Smooth muscle cell (in vitro differentiated cells): ENCODE measurements around the gene CAB39L. TPM values are rescaled to one million over a fixed set of nuclear protein-coding genes. Genes with fewer than 3 reads are reported as not detected.

Experiments used
- DNase-seq: peaks from one replicate; lab custom pipeline; 2025; ENCODE audit not compliant: unreplicated experiment; lab: John Stamatoyannopoulos, UW
- H2AFZ ChIP-seq: fragments of 200-600 bp; sonication (generic); 2 replicates; pipeline ENCODE4 v1.6.0; 2016; ENCODE audit warnings: antibody characterized with exemption, low read depth, mild to moderate bottlenecking
- H3F3A ChIP-seq: fragments of 200-600 bp; sonication (generic); 2 replicates; pipeline ENCODE4 v1.6.0; 2017; ENCODE audit warnings: antibody characterized with exemption, low read depth
- H3K27ac ChIP-seq: fragments of 200-600 bp; sonication (generic); 2 replicates; pipeline ENCODE4 v1.5.1; 2016; ENCODE audit warnings: low read depth, mild to moderate bottlenecking
- H3K27me3 ChIP-seq: fragments of 200-600 bp; sonication (generic); 2 replicates; pipeline ENCODE4 v1.6.1; 2016; ENCODE audit warnings: low read depth, mild to moderate bottlenecking
- H3K36me3 ChIP-seq: fragments of 200-600 bp; sonication (generic); 2 replicates; pipeline ENCODE4 v1.5.1; 2016; ENCODE audit warnings: low read depth
- H3K4me1 ChIP-seq: fragments of 200-600 bp; sonication (generic); 2 replicates; pipeline ENCODE4 v1.5.1; 2016; ENCODE audit warnings: low read depth
- H3K4me2 ChIP-seq: fragments of 200-600 bp; sonication (generic); 2 replicates; pipeline ENCODE4 v1.6.0; 2016; ENCODE audit warnings: mild to moderate bottlenecking
- H3K4me3 ChIP-seq: fragments of 200-600 bp; sonication (generic); 2 replicates; pipeline ENCODE4 v1.5.1; 2016; ENCODE audit warnings: mild to moderate bottlenecking
- H3K79me2 ChIP-seq: fragments of 200-600 bp; sonication (generic); 2 replicates; pipeline ENCODE4 v1.6.0; 2016; ENCODE audit warnings: low read depth, mild to moderate bottlenecking
- H3K9ac ChIP-seq: fragments of 200-600 bp; sonication (generic); 2 replicates; pipeline ENCODE4 v1.6.0; 2016; ENCODE audit warnings: low read depth
- H3K9me3 ChIP-seq: fragments of 200-600 bp; sonication (generic); replicated peaks from 2 replicates; pipeline ENCODE4 v1.5.1; 2016; ENCODE audit warnings: low read depth
- H4K20me1 ChIP-seq: fragments of 200-600 bp; sonication (generic); 2 replicates; pipeline ENCODE4 v1.6.0; 2016; ENCODE audit warnings: low read depth
- WGBS: methylation state at CpG from one replicate; pipeline ENCODE4 v1.1.7; 2016; ENCODE audit warnings: low lambda C conversion rate; 5-methylcytosine and 5-hydroxymethylcytosine counted together
- polyA plus RNA-seq: library from polyadenylated mRNA; unstranded; fragments of >200 nt; fragmentation: Nextera tagmentation; extraction: Ambion mirVana; gene quantifications from 2 replicates; pipeline ENCODE4 v1.2.1, GENCODE V29; 2016
- total RNA-seq: library from RNA; depleted of rRNA; stranded (reverse); fragments of >200 nt; gene quantifications from 2 replicates; pipeline ENCODE4 v1.2.3, GENCODE V29; 2014
- TF ChIP-seq, protein P1 (sequence below): fragments of 200-600 bp; sonication (generic); IDR thresholded peaks from 2 replicates; pipeline ENCODE4 v1.5.1; 2017; ENCODE audit warnings: borderline replicate concordance, mild to moderate bottlenecking, antibody characterized with exemption; ENCODE audit not compliant: insufficient read depth, poor library complexity, severe bottlenecking

Gene CAB39L
- total and polyA plus RNA-seq, 2 experiments from 2014 or later, result 13.2 to 13.8 TPM

- H2AFZ ChIP-seq, result no peak overlapping the region
- no peaks in the 10 kb centered on the region for H4K20me1 ChIP-seq
- DNase-seq, result no peak
- no peak overlapping the region for H3K27ac ChIP-seq
- no peaks in the 10 kb centered on the region for H3K36me3 ChIP-seq
- no peak overlapping the region for H3K4me3 ChIP-seq
- H3F3A ChIP-seq, result peaks cover 6% of the 10 kb centered on the region
- H3K27me3 ChIP-seq, result no peaks in the 10 kb centered on the region
- 75% methylated on average over 3 of the region's 3 CpGs for WGBS
- H3K9ac ChIP-seq, result no peak overlapping the region
- no peak overlapping the region for H3K4me2 ChIP-seq
- TF ChIP-seq, protein P1, sequence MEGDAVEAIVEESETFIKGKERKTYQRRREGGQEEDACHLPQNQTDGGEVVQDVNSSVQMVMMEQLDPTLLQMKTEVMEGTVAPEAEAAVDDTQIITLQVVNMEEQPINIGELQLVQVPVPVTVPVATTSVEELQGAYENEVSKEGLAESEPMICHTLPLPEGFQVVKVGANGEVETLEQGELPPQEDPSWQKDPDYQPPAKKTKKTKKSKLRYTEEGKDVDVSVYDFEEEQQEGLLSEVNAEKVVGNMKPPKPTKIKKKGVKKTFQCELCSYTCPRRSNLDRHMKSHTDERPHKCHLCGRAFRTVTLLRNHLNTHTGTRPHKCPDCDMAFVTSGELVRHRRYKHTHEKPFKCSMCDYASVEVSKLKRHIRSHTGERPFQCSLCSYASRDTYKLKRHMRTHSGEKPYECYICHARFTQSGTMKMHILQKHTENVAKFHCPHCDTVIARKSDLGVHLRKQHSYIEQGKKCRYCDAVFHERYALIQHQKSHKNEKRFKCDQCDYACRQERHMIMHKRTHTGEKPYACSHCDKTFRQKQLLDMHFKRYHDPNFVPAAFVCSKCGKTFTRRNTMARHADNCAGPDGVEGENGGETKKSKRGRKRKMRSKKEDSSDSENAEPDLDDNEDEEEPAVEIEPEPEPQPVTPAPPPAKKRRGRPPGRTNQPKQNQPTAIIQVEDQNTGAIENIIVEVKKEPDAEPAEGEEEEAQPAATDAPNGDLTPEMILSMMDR, result no peak
- peaks cover 6% of the 10 kb centered on the region for H3K4me1 ChIP-seq
- no peaks in the 10 kb centered on the region for H3K9me3 ChIP-seq
- H3K79me2 ChIP-seq, result no peaks in the 10 kb centered on the region
These were observed 67.7 kb downstream of the CAB39L start for GRCh38 chr13:49376121-49376520.

GRCh38 chr13:49374585-49375290 is 69.1 kb downstream of the CAB39L start:
- Histone ChIP-seq H3K79me2 (no peaks in the 10 kb centered on the region), H2AFZ (no peak overlapping the region), H3F3A (peaks cover 6% of the 10 kb centered on the region), H3K27ac (peak overlapping the region; percentile 16), H3K4me1 (peaks cover 6% of the 10 kb centered on the region), H3K9me3 (no peaks in the 10 kb centered on the region), H3K9ac (no peak overlapping the region), H3K4me3 (no peak overlapping the region), H3K4me2 (peak overlapping the region; percentile 30), H3K36me3 (no peaks in the 10 kb centered on the region), H3K27me3 (no peaks in the 10 kb centered on the region), H4K20me1 (no peaks in the 10 kb centered on the region)
- WGBS, result 41% methylated on average over 4 of the region's 4 CpGs
- TF ChIP-seq, protein P1, result no peak
- no peak for DNase-seq

GRCh38 chr13:49373716-49374115 is 70.1 kb downstream of the CAB39L start:
- peaks cover 6% of the 10 kb centered on the region for H3F3A ChIP-seq
- H3K36me3 ChIP-seq, result no peaks in the 10 kb centered on the region
- TF ChIP-seq, protein P1, result no peak
- H4K20me1 ChIP-seq, result no peaks in the 10 kb centered on the region
- no peak overlapping the region for H3K9ac ChIP-seq
- no peak for DNase-seq
- 45% methylated on average over 2 of the region's 2 CpGs for WGBS
- peak overlapping the region; percentile 16 for H3K27ac ChIP-seq
- no peaks in the 10 kb centered on the region for H3K9me3 ChIP-seq
- H3K79me2 ChIP-seq, result no peaks in the 10 kb centered on the region
- H3K27me3 ChIP-seq, result no peaks in the 10 kb centered on the region
- peak overlapping the region; percentile 48 for H3K4me2 ChIP-seq
- H2AFZ ChIP-seq, result no peak overlapping the region
- no peak overlapping the region for H3K4me3 ChIP-seq
- H3K4me1 ChIP-seq, result peaks cover 6% of the 10 kb centered on the region
